Spleen (tissue), 11 donors: ENCODE data around the gene OSBPL7. TPM values are rescaled to one million over a fixed set of nuclear protein-coding genes. Genes with fewer than 3 reads are reported as not detected.
A peak's percentile ranks its signal among the peaks of the same experiment; 100 is the strongest.

ENCODE experiments used
- DNase-seq: peaks from one replicate; pipeline ENCODE4 v3.0.0-alpha.2; 2020
- H3K27ac ChIP-seq, 8 donors: fragments of 200-600 bp; sonication (generic) in 7 of 8; 1 replicate in 4 of 8; 2 replicates in 4 of 8; pipeline versions ENCODE4 v1.5.0 to v1.8.0; 2016 to 2021; ENCODE audit warnings: inconsistent platforms in 4 of 8, mild to moderate bottlenecking in 4 of 8, moderate library complexity in 1 of 8
- H3K27me3 ChIP-seq, 7 donors: fragments of 200-600 bp; sonication (generic) in 6 of 7; replicated peaks in 1 of 7; 1 replicate in 4 of 7; 2 replicates in 3 of 7; pipeline versions ENCODE4 v1.5.0 to v1.8.0; 2016 to 2021; ENCODE audit warnings: inconsistent platforms in 3 of 7, mild to moderate bottlenecking in 1 of 7
- H3K36me3 ChIP-seq, 6 donors: fragments of 200-600 bp; sonication (generic) in 5 of 6; 1 replicate in 4 of 6; 2 replicates in 2 of 6; pipeline versions ENCODE4 v1.5.0 to v1.8.0; 2016 to 2021; ENCODE audit warnings: inconsistent platforms in 2 of 6
- H3K4me1 ChIP-seq, 6 donors: fragments of 200-600 bp; sonication (generic) in 5 of 6; 1 replicate in 3 of 6; 2 replicates in 3 of 6; pipeline versions ENCODE4 v1.5.0 to v1.8.0; 2016 to 2021; ENCODE audit warnings: inconsistent platforms in 3 of 6
- H3K4me3 ChIP-seq, 8 donors: fragments of 200-600 bp; sonication (generic) in 7 of 8; 1 replicate in 4 of 8; 2 replicates in 4 of 8; pipeline versions ENCODE4 v1.5.0 to v1.8.0; 2016 to 2021; ENCODE audit warnings: inconsistent platforms in 4 of 8, mild to moderate bottlenecking in 4 of 8, moderate library complexity in 2 of 8
- H3K9me3 ChIP-seq, 8 donors: fragments of 200-600 bp; sonication (generic) in 7 of 8; 1 replicate in 4 of 8; 2 replicates in 4 of 8; pipeline versions ENCODE4 v1.5.0 to v1.8.0; 2016 to 2021; ENCODE audit warnings: inconsistent platforms in 4 of 8
- POLR2A ChIP-seq, 3 donors: fragments of 450-650 bp; IDR thresholded peaks; one replicate each; pipeline ENCODE4 v1.5.1; 2017; ENCODE audit warnings: antibody characterized with exemption in 3 of 3, mild to moderate bottlenecking in 1 of 3
- POLR2AphosphoS5 ChIP-seq, 3 donors: sonication (generic); formaldehyde crosslinking; IDR thresholded peaks; one replicate each; pipeline ENCODE4 v1.5.1; 2017; ENCODE audit warnings: antibody characterized with exemption in 3 of 3
- WGBS, 5 donors: extraction: QIAGEN DNeasy Blood & Tissue Kit in 3 of 5; methylation state at CpG; one replicate each; pipeline versions ENCODE4 v1.1.5 to v1.1.7; 2013 to 2018; 5-methylcytosine and 5-hydroxymethylcytosine counted together
- intact Hi-C: fragments of 100-400 bp; cut with DNase I; formaldehyde crosslinking; loops from one replicate; pipeline ENCODE4 v1.15.0; 2023; ENCODE audit warnings: low total_unique reads
- polyA plus RNA-seq, 3 donors: library from polyadenylated mRNA; stranded (reverse); fragments of 200-250 nt; gene quantifications; one replicate each; pipeline ENCODE4 v1.2.1, GENCODE V29; 2013
- total RNA-seq, 7 donors: library from RNA; depleted of rRNA in 3 of 7; stranded (reverse); fragments of >200 nt in 3 of 7; fragmentation: NEBNext Ultra II Directional in 4 of 7; extraction: Animal tissue kit (Norgen Biotek cat#: 25700) in 4 of 7; gene quantifications; one replicate each; pipeline versions ENCODE4 v1.1.0 to v1.2.1, GENCODE V29; 2016 to 2021
- TF ChIP-seq, protein P1 (sequence below), 11 experiments: fragments of 200-600 bp in 7 of 11; fragments of 450-650 bp in 4 of 11; sonication (generic) in 4 of 11; IDR thresholded peaks in 8 of 11; conservative IDR thresholded peaks in 3 of 11; 1 replicate in 7 of 11; 2 replicates in 4 of 11; pipeline versions ENCODE4 v1.4.0 to v1.8.0; 2016 to 2021; ENCODE audit warnings: antibody characterized with exemption in 11 of 11, inconsistent platforms in 4 of 11, mild to moderate bottlenecking in 1 of 11
- donor health status: healthy with polysubstance abuse.
- donor health status: DM: no; HTN: no; CAD: no; lungs with moderate emphysema.
- donor health status: DM: no; HTN: no; CAD: no.
- donor health status: Bipolar disorder and iron deficiency.
- donor health status: healthy.
- donor health status: DM: no; HTN: no; CAD: no.
- donor health status: DM: yes; HTN: yes; CAD: no.

Gene OSBPL7
- total and polyA plus RNA-seq, 10 donors = 7.7 to 33.3 (median 22.3) TPM

DNA sequence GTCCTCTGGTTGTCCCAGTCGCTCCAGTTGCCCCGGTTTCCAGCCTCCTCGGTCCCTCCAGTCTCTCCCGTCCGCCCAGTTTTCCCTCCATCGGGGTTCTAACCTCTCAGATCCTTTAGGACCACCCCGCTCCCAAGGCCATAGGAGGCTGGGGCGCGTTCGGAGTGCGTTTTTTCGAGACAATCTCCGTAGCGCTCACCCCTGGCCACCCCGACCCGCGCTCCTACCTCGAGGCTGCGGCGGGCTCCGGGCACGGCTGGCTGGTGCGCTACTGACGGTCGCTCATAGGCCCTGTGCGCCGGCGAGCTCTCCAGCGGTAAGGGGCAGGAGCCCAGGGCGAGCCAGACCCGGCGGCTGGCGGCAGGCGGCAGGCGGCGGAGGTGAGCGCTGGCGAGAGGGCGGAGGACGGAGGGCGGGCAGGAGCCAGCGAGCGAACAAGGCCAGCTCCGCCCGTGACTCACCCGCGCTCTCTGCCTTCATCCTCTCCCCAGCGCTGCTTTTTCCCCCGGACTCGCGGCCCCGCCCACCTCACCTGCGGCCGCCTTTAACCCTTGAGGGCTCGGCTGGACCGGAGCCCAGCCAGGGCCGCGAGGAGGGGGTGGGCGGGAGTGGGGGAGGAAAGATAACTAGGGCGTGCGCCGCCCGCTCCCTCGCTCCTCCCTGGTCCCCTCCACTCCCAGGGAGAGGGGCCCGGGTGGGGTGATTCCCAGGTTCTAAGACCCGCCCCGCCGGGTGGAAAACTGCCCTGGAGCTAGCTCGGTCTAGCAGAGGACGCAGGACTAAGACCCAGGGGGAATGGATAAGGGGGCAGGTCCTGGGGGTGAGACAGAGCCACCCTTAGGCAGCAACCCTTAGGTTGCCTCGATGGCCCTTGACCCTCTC, 29.3 kb upstream of the OSBPL7 start, which contains the start of gene SP6:
Gene SP6, minus strand, starts transcription at position 472 of the 882 bp plus-strand sequence. CDS start 2,734 bp downstream, outside the sequence.
- TF ChIP-seq POLR2AphosphoS5 (IDR thresholded peaks at IDR 0.05) = peak in 2 of 3 donors; percentile 45 to 72
- TF ChIP-seq POLR2A (IDR thresholded peaks at IDR 0.05) = no peak
- TF ChIP-seq, protein P1, sequence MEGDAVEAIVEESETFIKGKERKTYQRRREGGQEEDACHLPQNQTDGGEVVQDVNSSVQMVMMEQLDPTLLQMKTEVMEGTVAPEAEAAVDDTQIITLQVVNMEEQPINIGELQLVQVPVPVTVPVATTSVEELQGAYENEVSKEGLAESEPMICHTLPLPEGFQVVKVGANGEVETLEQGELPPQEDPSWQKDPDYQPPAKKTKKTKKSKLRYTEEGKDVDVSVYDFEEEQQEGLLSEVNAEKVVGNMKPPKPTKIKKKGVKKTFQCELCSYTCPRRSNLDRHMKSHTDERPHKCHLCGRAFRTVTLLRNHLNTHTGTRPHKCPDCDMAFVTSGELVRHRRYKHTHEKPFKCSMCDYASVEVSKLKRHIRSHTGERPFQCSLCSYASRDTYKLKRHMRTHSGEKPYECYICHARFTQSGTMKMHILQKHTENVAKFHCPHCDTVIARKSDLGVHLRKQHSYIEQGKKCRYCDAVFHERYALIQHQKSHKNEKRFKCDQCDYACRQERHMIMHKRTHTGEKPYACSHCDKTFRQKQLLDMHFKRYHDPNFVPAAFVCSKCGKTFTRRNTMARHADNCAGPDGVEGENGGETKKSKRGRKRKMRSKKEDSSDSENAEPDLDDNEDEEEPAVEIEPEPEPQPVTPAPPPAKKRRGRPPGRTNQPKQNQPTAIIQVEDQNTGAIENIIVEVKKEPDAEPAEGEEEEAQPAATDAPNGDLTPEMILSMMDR (IDR thresholded peaks at IDR 0.05 in 8 of 11, conservative IDR thresholded peaks at IDR 0.05 in 3 of 11) = peak in 2 of 11 experiments; percentile 22 to 30
- Histone ChIP-seq H3K36me3 (no peaks in the 10 kb centered on the region), H3K4me1 (peaks cover 14 to 54% (median 39%) of the 10 kb centered on the region in 6 donors), H3K27ac (peak within 1 kb of the TSS in 6 of 8 donors; percentile 5 to 74 (median 50)), H3K27me3 (peaks cover 4 to 100% (median 79%) of the 10 kb centered on the region in 7 donors), H3K9me3 (no peaks in the 10 kb centered on the region), H3K4me3 (peak within 1 kb of the TSS; percentile 12 to 67 (median 28))
- DNase-seq = peak; percentile 85
- intact Hi-C loops = loop anchor here (10.0 kb wide), 1 partner anchor 874 kb away; the partner anchor contains the start of genes HOXB13, PRAC1 and PRAC2
- 5 to 10% (median 7%) methylated on average over 41 to 71 of the region's 71 CpGs for WGBS, 5 donors

GRCh38 chr17:47850373-47850691, 28.7 kb upstream of the OSBPL7 start:
- intact Hi-C loops = loop anchor here (10.0 kb wide), 1 partner anchor 874 kb away; the partner anchor contains the start of genes HOXB13, PRAC1 and PRAC2
- Histone ChIP-seq H3K27ac (peak overlapping the region in 5 of 8 donors; percentile 5 to 74 (median 57)), H3K36me3 (no peaks in the 10 kb centered on the region), H3K9me3 (no peaks in the 10 kb centered on the region), H3K4me1 (peaks cover 14 to 48% (median 36%) of the 10 kb centered on the region in 6 donors), H3K4me3 (peak overlapping the region in 7 of 8 donors; percentile 14 to 67 (median 31)), H3K27me3 (peaks cover 4 to 100% (median 79%) of the 10 kb centered on the region in 7 donors)
- WGBS, 5 donors = 47 to 74% (median 64%) methylated on average over 9 of the region's 9 CpGs
- DNase-seq = peak; percentile 51
- TF ChIP-seq POLR2A (IDR thresholded peaks at IDR 0.05) = no peak
- no peak for TF ChIP-seq POLR2AphosphoS5 (IDR thresholded peaks at IDR 0.05)
- TF ChIP-seq, protein P1 (IDR thresholded peaks at IDR 0.05 in 8 of 11, conservative IDR thresholded peaks at IDR 0.05 in 3 of 11) = no peak

GRCh38 chr17:47848198-47848513, 26.6 kb upstream of the OSBPL7 start:
- Histone ChIP-seq H3K9me3 (no peaks in the 10 kb centered on the region), H3K27me3 (peaks cover 4 to 95% (median 68%) of the 10 kb centered on the region in 7 donors), H3K4me3 (no peak overlapping the region), H3K27ac (no peak overlapping the region), H3K4me1 (peaks cover 14 to 50% (median 36%) of the 10 kb centered on the region in 6 donors), H3K36me3 (no peaks in the 10 kb centered on the region)
- intact Hi-C loops = no loop called here
- TF ChIP-seq POLR2AphosphoS5 (IDR thresholded peaks at IDR 0.05) = no peak
- TF ChIP-seq POLR2A (IDR thresholded peaks at IDR 0.05) = no peak
- TF ChIP-seq, protein P1 (IDR thresholded peaks at IDR 0.05 in 8 of 11, conservative IDR thresholded peaks at IDR 0.05 in 3 of 11) = no peak
- WGBS, 5 donors = 63 to 73% (median 70%) methylated on average over 22 to 23 of the region's 23 CpGs
- no peak for DNase-seq
